Body of pancreas (tissue), 4 donors: ENCODE data around the gene NUP98. TPM values are rescaled to one million over a fixed set of nuclear protein-coding genes. Genes with fewer than 3 reads are reported as not detected.

Experiments
- ATAC-seq: fragments of 150-250 bp; one replicate; pipeline ENCODE4 v1.9.1; 2016
- DNase-seq, 4 donors: peaks; one replicate each; pipeline ENCODE4 v3.0.0-alpha.2; 2019
- H3K27ac ChIP-seq, 4 donors: fragments of 200-600 bp; sonication (generic); 1 replicate in 3 of 4; 2 replicates in 1 of 4; pipeline versions ENCODE4 v1.5.1 to v1.6.1; 2016 to 2019; ENCODE audit warnings: mild to moderate bottlenecking in 1 of 4, mixed read lengths in 1 of 4, moderate library complexity in 1 of 4
- H3K27me3 ChIP-seq, 2 donors: fragments of 200-600 bp; sonication (generic); one replicate each; pipeline ENCODE4 v1.6.0; 2016; ENCODE audit warnings: mild to moderate bottlenecking in 1 of 2
- H3K36me3 ChIP-seq, 2 donors: fragments of 200-600 bp; sonication (generic); replicated peaks in 1 of 2; 2 replicates each; pipeline ENCODE4 v1.5.1; 2016; ENCODE audit warnings: low read depth in 2 of 2; ENCODE audit not compliant: insufficient read depth in 1 of 2
- H3K4me1 ChIP-seq: fragments of 200-600 bp; sonication (generic); one replicate; pipeline ENCODE4 v1.6.0; 2016
- H3K4me3 ChIP-seq, 2 donors: fragments of 200-600 bp; sonication (generic); 1 replicate in 1 of 2; 2 replicates in 1 of 2; pipeline ENCODE4 v1.5.1; 2016 to 2019
- H3K9me3 ChIP-seq, 3 donors: fragments of 200-600 bp; sonication (generic); 1 replicate in 2 of 3; 2 replicates in 1 of 3; pipeline ENCODE4 v1.5.1; 2016
- CTCF ChIP-seq, 7 experiments: fragments of 450-650 bp in 4 of 7; fragments of 200-600 bp in 3 of 7; sonication (generic) in 3 of 7; IDR thresholded peaks; one replicate each; pipeline ENCODE4 v1.5.1; 2016 to 2019; ENCODE audit warnings: antibody characterized with exemption in 7 of 7
- POLR2A ChIP-seq, 3 donors: fragments of 450-650 bp; IDR thresholded peaks; one replicate each; pipeline ENCODE4 v1.6.1; 2016; ENCODE audit warnings: antibody characterized with exemption in 3 of 3, mild to moderate bottlenecking in 2 of 3
- WGBS, 2 donors: methylation state at CpG; one replicate each; pipeline ENCODE4 v1.1.5; 2017; 5-methylcytosine and 5-hydroxymethylcytosine counted together
- intact Hi-C: fragments of 100-400 bp; cut with DNase I; formaldehyde crosslinking; loops from one replicate; pipeline ENCODE4 v1.15.1; 2023
- small RNA-seq: library from RNA; depleted of rRNA; stranded (forward); fragments of <200 nt; gene quantifications from one replicate; pipeline ENCODE3, GENCODE V24; 2016
- total RNA-seq, 2 donors: library from RNA; depleted of rRNA; stranded (reverse); fragments of >200 nt; gene quantifications; one replicate each; pipeline ENCODE4 v1.1.0, GENCODE V29; 2016

Gene NUP98
- total RNA-seq, 2 donors from 2014 or later, result 37.9 to 62.0 TPM

GRCh38 chr11:3631331-3631730 lies 166.0 kb downstream of the NUP98 start:
- WGBS, 2 donors, result 84 to 86% methylated on average over 4 of the region's 4 CpGs
- ATAC-seq, result no peak
- no peak overlapping the region for H3K27ac ChIP-seq

GRCh38 chr11:3627291-3627690 lies 170.1 kb downstream of the NUP98 start:
- TF ChIP-seq POLR2A (IDR thresholded peaks at IDR 0.05), result no peak
- TF ChIP-seq CTCF (IDR thresholded peaks at IDR 0.05), result no peak
- intact Hi-C loops, result no loop called here
- ATAC-seq (peak; percentile 73), DNase-seq (no peak)
- Histone ChIP-seq H3K27ac (no peak overlapping the region), H3K4me3 (no peak overlapping the region), H3K36me3 (no peaks in the 10 kb centered on the region), H3K27me3 (no peaks in the 10 kb centered on the region), H3K9me3 (no peaks in the 10 kb centered on the region), H3K4me1 (no peaks in the 10 kb centered on the region)
- WGBS, 2 donors, result 86 to 100% methylated on average over 1 of the region's 1 CpG

More at GRCh38 chr11:3631331-3631730, 166.0 kb downstream of the NUP98 start:
- no peak for DNase-seq
- TF ChIP-seq POLR2A (IDR thresholded peaks at IDR 0.05), result no peak
- no peak for TF ChIP-seq CTCF (IDR thresholded peaks at IDR 0.05)
- intact Hi-C loops, result no loop called here
- H3K4me3 ChIP-seq, result no peak overlapping the region
- H3K36me3 ChIP-seq, result no peaks in the 10 kb centered on the region
- H3K9me3 ChIP-seq, result no peaks in the 10 kb centered on the region
- no peaks in the 10 kb centered on the region for H3K4me1 ChIP-seq
- H3K27me3 ChIP-seq, result no peaks in the 10 kb centered on the region

GRCh38 chr11:3626250-3626960 lies 170.9 kb downstream of the NUP98 start:
- H3K36me3 ChIP-seq, result no peaks in the 10 kb centered on the region
- H3K9me3 ChIP-seq, result no peaks in the 10 kb centered on the region
- H3K4me3 ChIP-seq, result no peak overlapping the region
- no peaks in the 10 kb centered on the region for H3K27me3 ChIP-seq
- no peak overlapping the region for H3K27ac ChIP-seq
- DNase-seq, result peak in 3 of 4 donors; percentile 19 to 62 (median 35)
- 73 to 83% methylated on average over 20 to 23 of the region's 23 CpGs for WGBS, 2 donors
- H3K4me1 ChIP-seq, result no peaks in the 10 kb centered on the region
- intact Hi-C loops, result no loop called here
- no peak for ATAC-seq
- TF ChIP-seq POLR2A (IDR thresholded peaks at IDR 0.05) (no peak), CTCF (IDR thresholded peaks at IDR 0.05) (no peak)

Small RNA genes lying within 50 kb of the gene (small RNA-seq; reads per million reads assigned to genes)
- gene RF00019, result not detected
- not detected for gene RNU6-1143P
- gene RNU7-50P, result not detected

Other genes with a start within 250 kb of the NUP98 start
- gene ART5, start 155.6 kb downstream of the NUP98 start, total RNA-seq, result not detected
- gene ART1, start 152.4 kb downstream of the NUP98 start, total RNA-seq, result not detected
- gene CHRNA10, start 126.2 kb downstream of the NUP98 start, total RNA-seq, result 1 to 10 TPM; 2.3 to 3.0 TPM
- 10 to 100 TPM; 21.5 to 24.1 TPM for gene PGAP2, start 11.0 kb upstream of the NUP98 start, total RNA-seq
- 10 to 100 TPM; 10.9 to 15.8 TPM for gene RHOG, start 43.4 kb upstream of the NUP98 start, total RNA-seq
- gene STIM1, start 58.1 kb upstream of the NUP98 start, total RNA-seq, result 10 to 100 TPM; 20.4 to 24.6 TPM